ENCODE results near the gene FBLN1.
"Not testable (repeated sequence)": the region's sequence is repeated elsewhere in the genome, so short reads cannot be mapped to it uniquely, and the experiment has no call there.

FBLN1 gene

DNA sequence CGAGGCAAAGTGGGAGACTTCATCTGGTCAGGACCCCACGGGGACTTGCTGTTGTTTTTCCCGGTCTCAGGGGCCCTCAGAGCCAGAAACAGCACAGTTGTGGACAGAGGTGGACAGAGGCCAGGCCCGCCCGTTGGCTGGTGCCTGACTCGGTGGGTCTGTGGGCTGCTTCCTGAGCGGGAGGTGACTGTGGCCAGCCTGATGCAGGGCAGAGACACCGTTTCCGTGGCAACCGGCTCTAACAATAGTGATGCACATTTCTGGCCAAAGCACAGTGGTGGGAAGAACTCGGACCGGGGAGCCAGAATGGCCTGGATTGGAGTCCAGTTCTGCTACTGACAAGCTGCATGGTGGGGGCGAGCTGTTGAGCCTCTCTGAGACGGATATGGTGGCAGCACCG lies 110.3 kb downstream of the FBLN1 start:
- Mint-ChIP-seq H3K27ac (peak overlapping the region; percentile 28), H3K9me3 (ENCODE audit: low read depth) (no peaks in the 10 kb centered on the region), H3K27me3 (no peaks in the 10 kb centered on the region), H3K4me3 (peak overlapping the region; percentile 43), H3K4me1 (ENCODE audit: low read depth) (peaks cover 9% of the 10 kb centered on the region), H3K36me3 (no peaks in the 10 kb centered on the region)

- H3K27ac Mint-ChIP-seq, result no peak overlapping the region
- H3K4me1 Mint-ChIP-seq (ENCODE audit: low read depth), result no peaks in the 10 kb centered on the region
- no peaks in the 10 kb centered on the region for H3K9me3 Mint-ChIP-seq (ENCODE audit: low read depth)
- H3K4me3 Mint-ChIP-seq, result no peak overlapping the region
- no peaks in the 10 kb centered on the region for H3K36me3 Mint-ChIP-seq
- no peaks in the 10 kb centered on the region for H3K27me3 Mint-ChIP-seq
Measured at GRCh38 chr22:45615364-45615763, 112.7 kb downstream of the FBLN1 start.

DNA sequence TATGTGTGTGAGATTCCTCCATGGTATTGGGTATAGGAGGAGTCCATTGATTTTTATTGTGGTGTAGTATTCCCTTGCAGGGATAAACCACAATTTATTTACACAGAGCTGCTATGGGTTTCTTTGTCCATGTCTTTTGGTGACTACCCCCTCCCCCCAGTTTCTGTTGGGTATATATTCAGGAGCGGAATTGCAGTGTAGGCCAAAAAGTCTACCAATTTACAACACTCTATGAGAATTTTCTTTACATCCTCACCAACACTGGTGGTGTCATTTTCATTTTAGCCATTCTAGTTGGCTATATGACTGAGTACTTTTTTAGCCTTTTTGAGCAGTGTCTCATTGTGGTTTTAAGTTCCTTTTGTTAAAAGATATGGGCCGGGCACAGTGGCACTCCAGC lies 113.7 kb downstream of the FBLN1 start:
- H3K27me3 Mint-ChIP-seq, result no peaks in the 10 kb centered on the region
- no peaks in the 10 kb centered on the region for H3K36me3 Mint-ChIP-seq
- H3K27ac Mint-ChIP-seq, result no peak overlapping the region
- no peaks in the 10 kb centered on the region for H3K4me1 Mint-ChIP-seq (ENCODE audit: low read depth)
- no peaks in the 10 kb centered on the region for H3K9me3 Mint-ChIP-seq (ENCODE audit: low read depth)
- H3K4me3 Mint-ChIP-seq, result no peak overlapping the region

- H3K27ac Mint-ChIP-seq, result no peak overlapping the region
- no peaks in the 10 kb centered on the region for H3K36me3 Mint-ChIP-seq
- no peak overlapping the region for H3K4me3 Mint-ChIP-seq
- no peaks in the 10 kb centered on the region for H3K9me3 Mint-ChIP-seq (ENCODE audit: low read depth)
- H3K4me1 Mint-ChIP-seq (ENCODE audit: low read depth), result no peaks in the 10 kb centered on the region
- no peaks in the 10 kb centered on the region for H3K27me3 Mint-ChIP-seq
Measured at GRCh38 chr22:45617948-45618347, 115.3 kb downstream of the FBLN1 start.

DNA sequence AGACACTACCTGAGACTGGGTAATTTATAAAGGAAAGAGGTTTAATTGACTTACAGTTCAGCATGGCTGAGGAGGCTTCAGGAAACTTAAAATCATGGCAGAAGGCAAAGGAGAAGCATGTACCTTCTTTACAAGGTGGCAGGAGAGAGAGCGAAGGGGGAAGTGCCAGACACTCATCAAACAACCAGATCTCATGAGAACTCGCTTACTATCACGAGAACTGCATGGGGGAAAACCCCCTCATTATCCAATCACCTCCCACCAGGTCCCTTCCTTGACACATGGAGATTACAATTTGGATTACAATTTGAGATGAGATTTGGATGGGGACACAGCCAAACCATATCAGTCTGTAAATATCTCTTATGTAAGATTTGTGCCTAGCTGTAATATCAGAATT lies 118.0 kb downstream of the FBLN1 start:
- H3K36me3 Mint-ChIP-seq, result no peaks in the 10 kb centered on the region
- H3K4me1 Mint-ChIP-seq (ENCODE audit: low read depth), result no peaks in the 10 kb centered on the region

DNA sequence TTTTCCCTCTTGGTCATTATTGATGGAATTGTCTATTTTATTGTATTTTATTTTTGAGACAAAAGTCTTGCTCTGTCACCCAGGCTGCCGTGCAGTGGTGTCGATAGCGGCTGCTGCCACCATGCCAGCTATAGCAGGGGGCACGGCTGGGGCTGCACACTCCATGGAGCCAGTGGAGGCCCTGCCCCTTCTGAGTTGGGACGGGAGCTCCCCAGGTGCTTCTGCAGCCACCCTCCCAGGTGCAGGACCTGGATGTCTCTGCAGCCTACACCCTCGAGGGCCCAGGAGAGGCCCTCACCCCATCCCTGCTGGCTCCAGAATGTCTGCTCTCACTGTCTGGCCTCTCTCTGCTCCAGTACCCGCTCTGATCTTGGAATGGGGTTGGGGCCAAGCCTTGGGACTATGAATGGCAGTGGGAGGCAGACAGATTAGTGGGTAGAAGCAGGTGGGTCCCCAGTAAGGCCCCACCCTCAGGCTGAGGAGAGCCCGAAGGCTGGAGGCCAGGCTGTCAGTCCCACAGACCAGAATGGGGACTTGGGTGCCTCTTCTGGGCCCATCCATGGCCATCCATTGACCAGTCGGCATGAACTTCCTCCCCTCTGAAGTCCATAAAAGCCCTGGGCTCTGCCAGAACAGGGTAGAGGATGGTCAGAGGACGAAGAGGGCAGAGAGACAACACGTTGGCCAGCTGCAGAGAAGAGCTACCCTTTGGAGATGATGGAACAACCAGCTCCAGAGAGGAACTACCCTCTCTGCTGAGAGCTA lies 119.3 kb downstream of the FBLN1 start:
- no peaks in the 10 kb centered on the region for H3K9me3 Mint-ChIP-seq (ENCODE audit: low read depth)
- H3K36me3 Mint-ChIP-seq, result no peaks in the 10 kb centered on the region
- no peaks in the 10 kb centered on the region for H3K27me3 Mint-ChIP-seq
- no peak overlapping the region for H3K27ac Mint-ChIP-seq
- no peaks in the 10 kb centered on the region for H3K4me1 Mint-ChIP-seq (ENCODE audit: low read depth)
- no peak overlapping the region for H3K4me3 Mint-ChIP-seq

More for the DNA sequence above, 118.0 kb downstream of the FBLN1 start:
- H3K9me3 Mint-ChIP-seq (ENCODE audit: low read depth), result no peaks in the 10 kb centered on the region
- H3K27me3 Mint-ChIP-seq, result no peaks in the 10 kb centered on the region
- no peak overlapping the region for H3K27ac Mint-ChIP-seq
- no peak overlapping the region for H3K4me3 Mint-ChIP-seq

- not testable (repeated sequence) for H3K36me3 Mint-ChIP-seq; H3K4me3 Mint-ChIP-seq; H3K4me1 Mint-ChIP-seq (ENCODE audit: low read depth); H3K9me3 Mint-ChIP-seq (ENCODE audit: low read depth); H3K27me3 Mint-ChIP-seq; H3K27ac Mint-ChIP-seq
Measured at GRCh38 chr22:45623464-45624145, 120.9 kb downstream of the FBLN1 start.

GRCh38 chr22:45626198-45626651 lies 123.5 kb downstream of the FBLN1 start:
- Mint-ChIP-seq H3K27ac (no peak overlapping the region), H3K4me1 (ENCODE audit: low read depth) (no peaks in the 10 kb centered on the region), H3K4me3 (no peak overlapping the region), H3K27me3 (peaks cover 4% of the 10 kb centered on the region), H3K36me3 (no peaks in the 10 kb centered on the region), H3K9me3 (ENCODE audit: low read depth) (no peaks in the 10 kb centered on the region)

- H3K9me3 Mint-ChIP-seq (ENCODE audit: low read depth), result no peaks in the 10 kb centered on the region
- H3K27me3 Mint-ChIP-seq, result peaks cover 9% of the 10 kb centered on the region
- H3K4me1 Mint-ChIP-seq (ENCODE audit: low read depth), result no peaks in the 10 kb centered on the region
- no peaks in the 10 kb centered on the region for H3K36me3 Mint-ChIP-seq
- H3K4me3 Mint-ChIP-seq, result no peak overlapping the region
- no peak overlapping the region for H3K27ac Mint-ChIP-seq
Measured at GRCh38 chr22:45627489-45628233, 125.0 kb downstream of the FBLN1 start.

GRCh38 chr22:45628515-45628914 lies 125.8 kb downstream of the FBLN1 start:
- no peak overlapping the region for H3K4me3 Mint-ChIP-seq
- H3K27me3 Mint-ChIP-seq, result peaks cover 11% of the 10 kb centered on the region
- no peaks in the 10 kb centered on the region for H3K36me3 Mint-ChIP-seq
- no peaks in the 10 kb centered on the region for H3K9me3 Mint-ChIP-seq (ENCODE audit: low read depth)
- no peaks in the 10 kb centered on the region for H3K4me1 Mint-ChIP-seq (ENCODE audit: low read depth)
- no peak overlapping the region for H3K27ac Mint-ChIP-seq

GRCh38 chr22:45629469-45630089 lies 126.9 kb downstream of the FBLN1 start:
- Mint-ChIP-seq H3K4me3 (no peak overlapping the region), H3K4me1 (ENCODE audit: low read depth) (no peaks in the 10 kb centered on the region), H3K27ac (no peak overlapping the region), H3K27me3 (peaks cover 11% of the 10 kb centered on the region), H3K9me3 (ENCODE audit: low read depth) (no peaks in the 10 kb centered on the region), H3K36me3 (no peaks in the 10 kb centered on the region)

- Mint-ChIP-seq H3K27ac (no peak overlapping the region), H3K9me3 (ENCODE audit: low read depth) (no peaks in the 10 kb centered on the region), H3K4me3 (no peak overlapping the region), H3K36me3 (no peaks in the 10 kb centered on the region), H3K27me3 (peaks cover 11% of the 10 kb centered on the region), H3K4me1 (ENCODE audit: low read depth) (no peaks in the 10 kb centered on the region)
Measured at GRCh38 chr22:45630436-45630835, 127.8 kb downstream of the FBLN1 start.

- Mint-ChIP-seq H3K27ac (no peak overlapping the region), H3K36me3 (no peaks in the 10 kb centered on the region), H3K4me3 (no peak overlapping the region), H3K4me1 (ENCODE audit: low read depth) (no peaks in the 10 kb centered on the region), H3K9me3 (ENCODE audit: low read depth) (no peaks in the 10 kb centered on the region), H3K27me3 (peaks cover 11% of the 10 kb centered on the region)
Measured at GRCh38 chr22:45631140-45631840, 128.6 kb downstream of the FBLN1 start.

- Mint-ChIP-seq H3K36me3 (no peaks in the 10 kb centered on the region), H3K27me3 (peaks cover 11% of the 10 kb centered on the region), H3K4me1 (ENCODE audit: low read depth) (no peaks in the 10 kb centered on the region), H3K9me3 (ENCODE audit: low read depth) (no peaks in the 10 kb centered on the region), H3K4me3 (no peak overlapping the region), H3K27ac (no peak overlapping the region)
Measured at GRCh38 chr22:45631841-45632238, 129.2 kb downstream of the FBLN1 start.

All from activated naive CD8-positive, alpha-beta T cell (primary cell).